ACHN (cell line): ENCODE results near the gene ATP2B2.

ENCODE experiments used
- DNase-seq: peaks from one replicate; pipeline ENCODE4 v3.0.0-alpha.2; 2015
- in situ Hi-C: cut with HindIII; loops from 2 replicates; pipeline ENCODE4 v1.10.0; 2017; ENCODE audit warnings: low sequenced_read_pairs, low pct_ligation_motif_present, low pct_unique_long_range_greater_than_20kb

The ATP2B2 gene

DNA sequence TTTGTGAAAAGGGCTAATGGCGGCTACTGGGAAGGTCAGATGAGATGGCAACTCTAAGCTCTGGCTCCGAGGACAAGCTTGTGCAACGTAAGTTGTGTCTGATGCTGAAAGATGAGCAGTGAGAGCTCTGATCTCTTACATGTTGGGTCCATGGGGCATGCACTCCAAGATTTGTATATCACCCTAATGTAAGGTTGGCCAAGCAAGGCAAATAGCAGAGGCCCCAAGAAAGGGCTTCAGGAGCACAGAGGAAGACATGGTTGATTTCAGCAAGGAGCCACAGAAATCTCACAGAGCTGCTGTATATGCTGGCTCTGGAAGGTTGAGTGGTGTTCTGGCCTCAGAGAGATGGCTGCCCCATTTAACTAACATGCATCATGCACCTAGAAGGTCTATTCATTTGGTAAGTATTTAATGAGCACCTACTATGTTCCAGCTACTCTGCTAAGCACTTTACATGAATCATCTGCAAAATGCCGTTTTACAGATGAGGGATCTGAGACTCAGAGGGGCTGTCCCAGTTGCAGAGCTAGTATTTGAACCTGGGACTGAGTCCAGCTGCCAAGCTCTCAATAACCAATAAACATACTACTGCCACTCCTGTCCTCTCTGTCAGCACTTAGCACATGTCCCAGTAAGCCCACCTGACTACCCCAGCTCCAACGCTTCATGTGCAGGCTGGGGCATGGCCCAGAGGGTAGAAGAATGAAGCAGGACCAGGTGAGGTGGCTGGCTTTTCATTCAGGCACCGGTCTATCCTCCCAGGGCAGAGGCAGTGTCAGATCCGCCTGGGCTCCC is 27.8 kb upstream of the ATP2B2 start:
- DNase-seq, result no peak
- in situ Hi-C loops, result no loop called here

DNA sequence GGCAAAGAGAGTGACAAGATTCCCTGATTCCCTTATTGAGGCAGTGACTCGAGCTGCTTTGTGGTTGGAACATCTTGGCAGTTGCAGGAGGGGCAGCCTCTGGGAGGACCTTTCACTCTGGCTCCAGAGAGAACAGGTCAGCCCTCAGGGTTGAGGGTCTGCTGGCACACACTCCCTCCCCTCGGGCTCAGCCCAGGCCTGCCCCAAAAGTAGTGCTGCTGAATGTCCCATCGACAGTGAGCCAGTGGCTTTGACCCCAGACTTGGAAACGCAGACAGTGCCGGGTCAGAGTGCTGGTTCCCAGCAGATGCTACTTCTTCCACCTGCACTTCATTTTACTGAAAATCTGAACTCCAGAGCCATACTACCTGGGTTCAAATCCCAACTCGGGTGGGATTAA is 25.6 kb upstream of the ATP2B2 start:
- in situ Hi-C loops, result no loop called here

DNA sequence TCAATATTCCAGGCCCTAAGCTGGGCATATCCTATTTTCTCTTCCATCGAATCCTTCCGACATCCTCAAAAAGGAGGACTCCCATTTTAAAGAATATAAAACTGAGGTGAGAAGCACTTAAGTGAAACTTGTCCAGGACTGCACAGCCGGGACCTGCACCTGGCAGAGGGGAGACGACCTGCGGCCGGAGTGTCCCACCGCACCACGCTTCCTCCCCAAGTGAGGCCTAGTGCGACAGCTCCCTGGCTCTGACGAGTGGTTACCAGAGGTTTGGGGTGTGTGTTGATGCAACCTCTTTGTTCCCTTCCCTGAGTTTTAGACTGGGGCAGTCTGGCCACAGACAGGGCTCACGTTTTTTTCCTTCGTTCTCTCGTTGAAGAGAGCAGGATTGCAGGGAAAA is 24.9 kb upstream of the ATP2B2 start:
- DNase-seq, result no peak
- in situ Hi-C loops, result no loop called here

More for the DNA sequence above, 25.6 kb upstream of the ATP2B2 start:
- no peak for DNase-seq

DNA sequence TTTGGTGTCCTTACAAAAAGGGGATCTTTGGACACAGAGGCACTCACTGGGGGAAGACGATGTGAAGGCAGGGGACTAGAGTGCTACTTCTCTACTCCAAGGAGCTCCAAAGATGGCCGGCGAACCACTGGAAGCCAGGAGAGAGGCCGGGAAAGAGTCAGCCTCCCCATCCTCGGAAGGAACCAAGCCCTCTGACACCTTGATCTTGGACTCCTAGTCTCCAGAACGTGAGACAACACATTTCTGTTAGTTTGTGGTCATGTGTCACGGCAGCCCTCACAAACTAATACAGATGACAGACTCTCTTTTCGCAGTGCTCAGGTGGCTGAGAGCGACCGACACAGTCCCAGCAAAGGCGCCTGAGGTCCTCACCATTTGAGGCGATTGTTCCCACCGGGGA is 24.4 kb upstream of the ATP2B2 start:
- in situ Hi-C loops, result no loop called here
- no peak for DNase-seq

DNA sequence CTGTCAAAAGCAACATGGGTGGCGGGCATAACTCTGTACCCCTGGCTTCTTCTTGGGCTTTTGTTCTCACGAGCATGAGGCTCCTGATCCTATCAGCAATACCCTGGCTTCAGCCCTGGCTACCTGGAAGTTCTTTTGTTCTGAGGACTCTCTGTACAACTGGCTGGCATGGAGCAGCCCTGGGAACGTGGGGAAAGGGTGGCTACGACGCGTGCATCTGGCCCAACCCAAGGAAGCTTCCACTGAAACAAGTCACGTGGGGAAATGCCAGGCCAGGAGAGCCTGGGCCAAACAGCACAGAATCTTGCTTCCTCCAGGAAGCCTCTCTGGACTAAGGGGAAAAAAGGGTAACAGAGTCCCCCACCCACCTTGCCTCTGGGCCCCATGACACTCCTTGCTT is 22.7 kb upstream of the ATP2B2 start:
- in situ Hi-C loops, result no loop called here
- DNase-seq, result no peak

DNA sequence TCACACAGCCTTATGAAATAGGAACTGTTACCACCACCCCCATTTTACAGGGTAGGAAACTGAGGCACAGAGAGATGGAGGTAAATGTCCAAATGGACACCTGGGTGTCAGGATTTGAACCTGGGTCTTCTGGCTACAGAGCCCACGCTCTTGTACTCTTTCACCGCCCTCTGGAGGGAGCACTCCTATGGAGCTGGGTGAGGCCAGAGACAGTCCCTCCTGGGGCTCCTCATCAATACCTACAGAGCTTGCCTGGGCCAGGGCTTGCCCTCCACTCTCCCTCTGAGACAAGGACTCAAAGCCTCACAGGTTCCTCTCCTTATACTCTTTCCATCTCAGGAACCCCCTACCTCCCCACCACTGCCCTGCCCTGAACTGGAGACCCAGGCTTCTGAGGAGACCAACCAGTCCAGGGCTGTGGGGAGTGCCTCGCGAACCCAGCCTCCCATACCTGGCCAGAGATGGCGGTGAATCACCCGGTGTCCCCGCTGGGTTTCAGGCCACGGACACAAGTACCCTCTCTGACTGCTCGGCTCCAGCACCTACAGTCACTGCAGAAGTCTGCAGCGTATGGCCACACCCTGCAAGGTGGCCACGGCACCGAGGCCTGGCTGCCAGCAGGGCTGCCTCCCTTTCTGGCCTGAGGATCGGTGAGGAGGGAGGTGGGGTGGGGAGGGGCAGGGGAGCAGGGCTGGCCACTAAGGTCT is 22.1 kb upstream of the ATP2B2 start:
- in situ Hi-C loops, result no loop called here
- DNase-seq, result no peak

DNA sequence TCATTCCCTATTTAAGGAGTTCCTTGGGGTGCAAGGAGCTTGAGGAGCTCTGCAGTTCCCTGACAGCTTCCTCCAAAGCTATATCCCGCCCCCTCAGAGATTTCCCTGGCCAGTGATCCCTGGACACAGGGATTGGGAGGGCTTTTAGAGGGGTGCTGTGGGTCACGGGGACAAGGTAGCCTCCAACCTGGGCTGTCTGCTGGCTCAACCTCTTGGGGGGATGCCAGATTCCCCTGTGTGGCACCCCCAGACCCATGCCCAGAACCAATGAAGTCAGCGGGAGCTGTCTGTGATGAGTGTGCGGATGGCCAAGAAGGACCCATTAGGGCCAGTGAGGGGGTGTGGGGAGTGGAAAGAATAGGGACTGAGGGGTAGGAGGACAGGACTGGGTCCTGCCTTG is 21.0 kb upstream of the ATP2B2 start:
- in situ Hi-C loops, result no loop called here
- DNase-seq, result no peak

DNA sequence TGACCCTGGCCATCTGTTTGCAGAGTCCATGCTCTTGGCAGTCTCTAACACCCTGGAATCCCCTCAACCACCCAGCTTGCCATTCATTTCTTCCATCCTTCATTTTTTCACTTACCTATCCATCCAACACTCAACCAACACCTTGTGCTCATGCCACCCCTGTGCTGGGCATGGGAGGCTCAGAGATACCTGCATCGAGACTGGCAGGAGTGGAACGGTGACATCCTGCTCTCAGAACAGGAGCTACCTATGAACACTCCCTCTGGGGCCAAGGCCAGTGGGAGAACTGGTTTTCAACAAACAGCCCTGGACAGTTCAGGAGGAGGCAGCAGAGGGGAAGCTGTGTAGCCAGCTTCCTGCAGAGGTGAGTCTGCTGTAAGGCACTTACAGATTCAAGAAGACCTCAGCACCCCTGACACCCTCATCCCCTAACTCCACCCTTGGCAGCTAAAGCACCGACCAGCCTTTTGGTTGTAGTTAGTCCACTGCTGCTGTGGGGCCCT is 19.5 kb upstream of the ATP2B2 start:
- in situ Hi-C loops, result no loop called here
- DNase-seq, result no peak

DNA sequence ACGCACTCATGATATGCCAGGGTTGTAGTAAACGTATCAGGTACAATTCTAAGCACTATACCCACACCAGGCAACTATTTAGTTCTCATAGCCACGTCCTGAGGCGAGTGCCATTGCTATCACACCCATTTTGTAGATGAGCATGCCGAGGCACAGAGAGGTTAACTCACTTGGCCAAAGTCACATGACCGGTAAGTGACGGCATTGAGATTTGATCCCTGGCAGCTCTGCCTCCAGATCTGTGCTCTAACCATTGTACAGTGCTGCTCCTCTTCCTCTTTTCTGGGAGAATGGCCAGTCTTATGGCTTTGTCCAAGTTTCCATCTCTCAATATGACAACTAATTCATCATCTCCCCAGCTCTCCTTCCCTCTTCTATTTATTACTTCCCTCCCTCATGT is 18.9 kb upstream of the ATP2B2 start:
- DNase-seq, result no peak
- in situ Hi-C loops, result no loop called here

DNA sequence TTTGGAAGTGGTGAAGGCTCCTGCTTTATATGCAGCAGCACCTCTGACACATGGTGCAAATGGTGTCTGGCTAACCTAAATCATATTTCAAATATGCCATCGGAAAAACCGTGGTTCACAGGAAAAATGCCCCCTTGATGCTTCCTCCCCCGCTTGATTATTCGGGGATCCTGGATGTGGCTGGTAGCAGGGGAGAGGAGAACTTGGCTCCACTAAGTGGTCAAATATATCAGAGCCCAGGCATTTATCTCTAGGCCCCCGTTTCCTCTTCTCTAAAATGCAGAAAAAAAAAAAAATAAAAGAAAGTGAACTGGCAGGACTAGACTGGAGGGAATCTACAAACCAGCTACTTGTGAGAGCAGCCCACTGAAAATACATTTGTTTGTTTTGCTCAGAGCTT is 18.2 kb upstream of the ATP2B2 start:
- in situ Hi-C loops, result no loop called here
- DNase-seq, result no peak

DNA sequence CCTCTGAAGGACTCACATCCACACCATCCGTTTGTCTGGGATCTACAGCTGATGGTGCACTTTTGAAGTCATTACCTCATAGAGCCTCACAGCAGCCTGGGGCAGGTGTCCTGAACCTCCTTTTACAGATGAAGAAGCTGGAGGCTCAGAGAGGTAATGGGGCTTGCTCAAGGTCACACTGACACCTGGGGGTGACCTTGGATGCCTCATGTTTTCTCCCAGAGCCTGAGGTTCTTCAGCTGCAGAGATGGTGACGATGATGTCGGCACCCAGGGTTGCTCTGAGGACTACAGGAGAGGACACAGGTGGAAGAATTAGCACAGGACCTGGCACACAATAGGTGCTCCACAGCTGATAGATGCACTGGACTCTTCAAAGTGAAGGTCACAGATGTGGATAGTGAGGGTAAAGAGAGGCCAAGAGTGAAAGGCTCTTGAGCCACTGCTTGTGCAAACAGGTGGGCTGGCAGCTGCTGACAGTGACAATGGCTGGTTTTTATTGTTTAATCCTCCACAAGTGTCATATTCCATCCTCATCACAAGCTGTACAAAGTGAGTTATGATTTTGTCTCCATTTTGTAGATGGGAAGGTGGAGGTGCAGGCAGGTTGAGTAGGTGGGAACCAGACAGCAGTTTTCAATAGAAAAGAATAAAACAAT is 17.4 kb upstream of the ATP2B2 start:
- DNase-seq, result no peak
- in situ Hi-C loops, result no loop called here

DNA sequence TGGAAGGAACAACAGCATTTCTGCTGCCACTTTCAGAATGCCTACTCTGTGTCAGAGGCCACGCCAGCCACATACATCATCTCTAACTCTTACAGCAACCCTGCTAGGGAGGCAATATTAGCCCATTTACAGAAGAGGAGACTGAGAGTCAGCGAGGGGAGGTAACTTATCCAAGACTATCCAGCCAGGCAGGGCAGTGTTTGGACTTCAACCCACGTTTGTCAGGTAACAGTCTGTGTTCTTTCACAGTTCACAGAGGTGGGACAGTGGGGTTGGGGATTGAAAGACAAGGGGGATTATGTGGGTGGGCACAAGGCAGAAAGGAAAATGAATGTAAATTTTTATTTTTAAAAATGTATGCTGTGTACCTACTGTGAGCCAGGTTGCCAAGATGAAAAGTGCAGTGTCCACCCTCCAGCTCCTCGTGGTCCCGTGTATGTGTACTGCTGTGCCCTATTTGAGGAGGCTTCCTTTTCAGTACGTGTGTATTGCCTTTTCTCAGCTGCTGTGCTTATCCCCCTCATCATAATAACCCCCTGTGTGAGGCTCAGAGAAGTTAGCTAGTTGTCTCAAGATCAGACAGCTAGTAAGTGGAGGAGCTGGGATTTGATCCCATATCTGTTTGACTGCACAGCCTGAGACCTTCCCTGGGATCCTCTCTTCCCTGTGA is 16.5 kb upstream of the ATP2B2 start:
- in situ Hi-C loops, result no loop called here

DNA sequence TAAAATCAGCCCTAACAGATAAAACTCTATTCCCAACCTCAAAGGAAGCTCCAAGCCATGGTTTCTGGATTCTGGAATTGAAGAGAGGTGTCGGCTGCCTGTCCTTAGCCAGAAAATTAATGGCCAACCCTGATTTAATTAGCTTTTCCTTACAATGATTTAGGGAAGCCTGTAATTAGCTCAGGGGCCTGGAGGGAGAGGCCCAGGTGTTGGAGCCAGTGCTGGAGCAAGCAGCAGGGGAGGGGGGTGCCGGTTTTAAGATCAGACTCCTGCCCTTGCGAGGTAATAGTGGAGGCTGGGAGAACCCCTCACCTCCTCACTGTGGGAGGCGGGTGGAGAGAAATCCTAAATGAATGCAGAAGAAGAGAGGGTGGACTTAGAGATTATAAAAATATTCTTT is 14.7 kb upstream of the ATP2B2 start:
- DNase-seq, result no peak
- in situ Hi-C loops, result no loop called here

More for the DNA sequence above, 16.5 kb upstream of the ATP2B2 start:
- DNase-seq, result no peak

DNA sequence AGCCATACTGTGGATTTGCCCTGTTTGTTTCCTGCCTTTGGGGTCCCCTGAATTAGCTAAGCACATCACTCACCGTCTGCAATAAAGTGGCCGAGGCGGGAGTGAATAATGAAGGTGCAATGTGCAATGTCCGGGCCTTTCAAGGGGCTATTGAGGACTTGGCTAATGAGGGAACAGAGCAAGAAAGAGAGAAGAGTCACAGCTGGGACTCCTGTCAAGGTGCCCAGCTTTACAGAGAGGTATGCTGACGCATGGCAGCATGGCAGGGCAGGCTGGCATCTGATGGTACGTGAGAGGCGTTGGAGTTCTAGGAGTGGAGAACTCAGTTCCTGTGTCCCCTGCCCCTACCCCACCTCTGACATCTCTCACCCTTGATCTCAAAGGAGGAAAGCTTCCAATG is 13.8 kb upstream of the ATP2B2 start:
- in situ Hi-C loops, result no loop called here
- no peak for DNase-seq

DNA sequence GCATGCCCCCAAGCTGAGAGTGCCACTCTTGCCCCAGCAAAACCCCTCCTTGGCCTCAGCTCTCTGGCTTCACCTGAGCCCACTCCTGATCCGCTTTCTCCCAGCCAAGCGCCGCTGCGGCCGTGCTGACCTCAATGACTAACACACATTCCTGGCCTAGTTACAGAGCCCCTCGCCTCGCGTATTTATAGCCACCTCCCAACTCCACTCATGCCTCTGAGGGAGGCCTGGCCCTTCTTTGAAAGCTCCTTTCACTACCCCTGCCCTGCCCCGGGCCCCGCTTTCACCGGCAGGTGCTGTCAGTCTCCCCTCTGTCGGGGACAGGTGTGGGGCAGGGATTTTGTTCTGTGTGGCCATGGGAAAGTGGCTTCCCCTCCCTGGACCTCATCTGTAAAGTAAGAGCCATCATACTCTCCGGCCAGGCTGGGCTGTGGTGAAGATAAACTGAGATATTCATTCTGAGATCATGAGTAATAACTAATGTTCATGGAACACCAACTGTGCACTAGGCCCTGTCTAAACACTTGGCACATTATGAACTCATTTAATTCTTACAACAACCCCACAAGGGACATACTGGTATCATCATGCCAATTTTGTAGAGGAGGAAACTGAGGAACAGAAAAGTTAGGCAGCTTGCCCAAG is 13.2 kb upstream of the ATP2B2 start:
- in situ Hi-C loops, result no loop called here
- peak; percentile 73 for DNase-seq

DNA sequence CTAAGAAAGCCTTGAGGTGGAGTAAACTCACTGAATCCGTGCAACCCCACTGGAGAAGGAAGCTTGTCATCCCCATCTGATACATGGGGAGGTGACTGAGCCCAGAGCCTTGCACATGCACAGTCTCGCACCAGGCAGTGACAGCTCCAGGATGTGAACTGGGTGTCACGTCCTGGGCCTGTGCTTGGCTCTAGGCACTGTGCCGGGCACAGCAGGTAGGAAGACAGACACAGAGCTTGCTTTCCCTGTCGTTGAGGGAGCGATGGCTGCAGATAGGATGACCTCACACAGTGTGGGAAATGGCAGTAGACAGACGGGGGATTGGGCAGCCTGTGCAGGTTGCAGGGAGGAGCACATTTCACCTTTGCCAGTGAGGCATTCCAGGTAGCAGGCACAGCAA is 12.2 kb upstream of the ATP2B2 start:
- DNase-seq, result no peak
- in situ Hi-C loops, result no loop called here

DNA sequence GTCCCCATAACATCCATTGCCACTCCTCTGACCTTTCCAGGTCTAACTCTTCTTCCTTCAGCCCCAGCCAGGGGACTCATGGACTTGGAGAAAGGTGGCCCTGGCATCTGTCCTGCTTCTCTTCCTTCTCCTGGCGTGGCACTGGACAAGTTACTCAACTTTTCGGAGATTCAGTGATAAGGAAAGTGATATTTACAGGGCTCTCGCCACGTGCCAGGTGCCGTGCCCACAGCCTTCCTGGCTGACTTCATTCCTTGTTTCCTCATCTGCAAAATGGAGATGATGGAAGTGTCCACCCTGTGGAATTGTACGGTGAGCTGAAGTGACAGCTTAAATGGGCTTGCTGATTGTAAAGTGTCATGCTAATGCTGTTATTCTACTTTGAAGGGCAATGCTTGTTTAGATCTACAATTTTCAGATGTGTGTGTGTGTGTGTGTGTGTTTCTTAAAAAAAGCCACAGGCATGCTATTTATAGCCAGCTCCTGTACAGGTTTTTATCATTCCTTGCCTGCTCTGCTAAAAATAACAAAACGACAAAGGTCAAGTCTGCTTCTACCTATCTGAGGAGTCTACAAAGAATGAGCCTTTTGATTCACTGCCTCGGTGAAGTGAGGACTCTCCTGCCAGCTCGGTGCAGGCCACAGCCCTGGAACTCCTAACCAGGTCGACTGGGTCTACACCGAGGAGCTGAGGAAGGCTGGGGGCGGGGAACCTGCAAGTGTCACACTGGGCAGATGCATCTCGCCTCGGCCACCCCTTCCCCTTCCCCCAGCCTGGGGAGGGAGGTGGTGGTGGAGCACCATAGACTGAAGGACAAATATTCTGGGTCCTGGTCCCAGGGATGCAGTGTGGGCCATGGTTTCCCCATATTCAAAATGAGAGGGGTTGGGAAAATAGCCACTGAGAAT is 11.4 kb upstream of the ATP2B2 start:
- in situ Hi-C loops, result no loop called here
- DNase-seq, result no peak
